HG02610 (cell line): ENCODE measurements around the gene ART3.
"Not testable (repeated sequence)": the region's sequence is repeated elsewhere in the genome, so short reads cannot be mapped to it uniquely, and the experiment has no call there.

Experiments
- ATAC-seq: cut with Tn5 transposase; IDR thresholded peaks from one replicate; pipeline ENCODE4 v1.9.1; 2021; ENCODE audit warnings: mild to moderate bottlenecking, moderate library complexity; ENCODE audit not compliant: unreplicated experiment

ART3 gene, protein sequence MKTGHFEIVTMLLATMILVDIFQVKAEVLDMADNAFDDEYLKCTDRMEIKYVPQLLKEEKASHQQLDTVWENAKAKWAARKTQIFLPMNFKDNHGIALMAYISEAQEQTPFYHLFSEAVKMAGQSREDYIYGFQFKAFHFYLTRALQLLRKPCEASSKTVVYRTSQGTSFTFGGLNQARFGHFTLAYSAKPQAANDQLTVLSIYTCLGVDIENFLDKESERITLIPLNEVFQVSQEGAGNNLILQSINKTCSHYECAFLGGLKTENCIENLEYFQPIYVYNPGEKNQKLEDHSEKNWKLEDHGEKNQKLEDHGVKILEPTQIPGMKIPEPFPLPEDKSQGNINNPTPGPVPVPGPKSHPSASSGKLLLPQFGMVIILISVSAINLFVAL

GRCh38 chr4:76074468-76074867, at the start of gene ART3:
Gene ART3 (plus strand): TSS chr4:76074709. CDS start chr4:76075890, 1,181 bp downstream.
- no peak for ATAC-seq

GRCh38 chr4:76028350-76028765, 46.2 kb upstream of the ART3 start:
- no peak for ATAC-seq

- no peak for ATAC-seq
Observed at GRCh38 chr4:76029300-76029699, 45.2 kb upstream of the ART3 start.

- ATAC-seq = no peak
Observed at GRCh38 chr4:76035141-76035540, 39.4 kb upstream of the ART3 start.

DNA sequence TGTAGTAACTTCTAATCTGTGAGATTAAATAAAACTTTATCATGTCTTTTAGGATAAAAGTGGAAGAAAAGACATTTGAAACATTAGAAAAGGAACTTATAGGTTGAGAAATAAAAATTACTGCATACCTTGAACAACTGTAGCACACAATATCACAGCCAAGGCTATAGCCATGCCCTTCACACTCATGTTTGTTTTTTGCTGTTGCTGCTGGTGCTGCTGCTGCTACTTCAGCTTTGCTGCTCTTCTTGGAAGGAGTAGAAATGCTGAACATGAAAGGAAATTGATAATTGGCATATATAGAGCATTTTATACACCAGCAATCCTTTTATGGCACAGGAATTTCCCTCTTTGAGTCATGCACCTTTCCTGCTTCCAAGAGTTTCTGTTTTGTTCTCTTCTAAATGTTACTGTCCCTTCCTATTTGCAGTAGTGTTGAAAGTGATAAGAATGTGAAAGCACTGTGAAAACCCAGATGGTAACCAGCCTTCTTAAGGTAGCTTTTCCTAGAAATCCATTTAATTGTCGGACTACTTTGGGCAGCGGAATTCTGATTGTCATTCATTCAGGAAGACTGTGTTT, 38.6 kb upstream of the ART3 start, which contains the start of gene CXCL11:
Gene CXCL11, minus strand, starts transcription at position 272 of the 582 bp plus-strand sequence. Its CDS starts 83 bp downstream, at position 189.
- ATAC-seq = no peak

- ATAC-seq = no peak
Observed at GRCh38 chr4:76036855-76037254, 37.7 kb upstream of the ART3 start.

DNA sequence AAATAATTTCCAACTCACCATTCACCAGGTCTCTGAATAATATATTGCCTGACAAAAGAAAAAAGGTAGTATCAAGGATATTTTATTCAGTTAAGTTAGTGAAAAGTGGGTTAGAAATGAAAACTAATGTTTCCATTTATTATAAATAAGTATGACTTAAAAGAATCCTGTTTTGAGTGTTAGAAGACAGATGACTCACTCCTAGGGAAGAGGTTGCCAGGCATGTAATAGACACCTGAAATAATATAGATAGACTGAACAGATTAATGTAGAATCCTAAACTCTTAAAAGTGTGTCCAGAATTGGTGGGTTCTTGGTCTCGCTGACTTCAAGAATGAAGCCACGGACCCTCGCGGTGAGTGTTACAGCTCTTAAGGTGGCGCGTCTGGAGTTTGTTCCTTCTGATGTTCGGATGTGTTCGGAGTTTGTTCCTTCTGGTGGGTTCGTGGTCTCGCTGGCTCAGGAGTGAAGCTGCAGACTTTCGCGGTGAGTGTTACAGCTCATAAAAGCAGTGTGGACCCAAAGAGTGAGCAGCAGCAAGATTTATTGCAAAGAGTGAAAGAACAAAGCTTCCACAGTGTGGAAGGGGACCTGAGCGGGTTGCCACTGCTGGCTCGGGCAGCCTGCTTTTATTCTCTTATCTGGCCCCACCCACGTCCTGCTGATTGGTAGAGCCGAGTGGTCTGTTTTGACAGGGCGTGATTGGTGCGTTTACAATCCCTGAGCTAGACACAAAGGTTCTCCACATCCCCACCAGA, 32.1 kb upstream of the ART3 start:
- not testable (repeated sequence) for ATAC-seq

- not testable (repeated sequence) for ATAC-seq
Observed at GRCh38 chr4:76043306-76043705, 31.2 kb upstream of the ART3 start.

DNA sequence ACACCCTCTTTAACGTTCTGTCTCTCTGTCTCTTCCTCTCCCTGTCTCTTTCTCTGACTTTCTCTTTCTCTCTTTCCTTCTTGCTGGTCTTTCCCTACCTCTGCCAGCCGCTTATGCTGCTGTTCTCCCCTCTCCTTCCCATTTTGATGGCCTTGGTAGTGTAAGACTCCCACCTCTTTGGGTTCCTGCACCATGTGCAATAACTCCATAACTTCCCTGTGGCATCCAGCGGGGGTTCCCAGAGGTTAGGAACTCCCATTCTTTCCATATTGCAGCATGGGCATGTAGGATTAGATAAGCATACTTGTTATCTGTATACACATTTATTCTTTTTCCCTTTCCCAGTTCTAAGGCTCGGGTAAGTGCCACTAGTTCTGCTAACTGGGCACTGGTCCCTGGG, 29.8 kb upstream of the ART3 start:
- not testable (repeated sequence) for ATAC-seq

DNA sequence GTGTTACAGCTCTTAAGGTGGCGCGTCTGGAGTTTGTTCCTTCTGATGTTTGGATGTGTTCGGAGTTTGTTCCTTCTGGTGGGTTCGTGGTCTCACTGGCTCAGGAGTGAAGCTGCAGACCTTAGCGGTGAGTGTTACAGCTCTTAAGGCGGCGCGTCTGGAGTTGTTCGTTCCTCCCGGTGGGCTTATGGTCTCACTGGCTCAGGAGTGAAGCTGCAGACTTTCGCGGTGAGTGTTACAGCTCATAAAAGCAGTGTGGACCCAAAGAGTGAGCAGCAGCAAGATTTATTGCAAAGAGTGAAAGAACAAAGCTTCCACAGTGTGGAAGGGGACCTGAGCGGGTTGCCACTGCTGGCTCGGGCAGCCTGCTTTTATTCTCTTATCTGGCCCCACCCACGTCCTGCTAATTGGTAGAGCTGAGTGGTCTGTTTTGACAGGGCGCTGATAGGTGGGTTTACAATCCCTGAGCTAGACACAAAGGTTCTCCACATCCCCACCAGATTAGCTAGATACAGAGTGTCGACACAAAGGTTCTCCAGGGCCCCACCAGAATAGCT, 24.6 kb upstream of the ART3 start:
- not testable (repeated sequence) for ATAC-seq

DNA sequence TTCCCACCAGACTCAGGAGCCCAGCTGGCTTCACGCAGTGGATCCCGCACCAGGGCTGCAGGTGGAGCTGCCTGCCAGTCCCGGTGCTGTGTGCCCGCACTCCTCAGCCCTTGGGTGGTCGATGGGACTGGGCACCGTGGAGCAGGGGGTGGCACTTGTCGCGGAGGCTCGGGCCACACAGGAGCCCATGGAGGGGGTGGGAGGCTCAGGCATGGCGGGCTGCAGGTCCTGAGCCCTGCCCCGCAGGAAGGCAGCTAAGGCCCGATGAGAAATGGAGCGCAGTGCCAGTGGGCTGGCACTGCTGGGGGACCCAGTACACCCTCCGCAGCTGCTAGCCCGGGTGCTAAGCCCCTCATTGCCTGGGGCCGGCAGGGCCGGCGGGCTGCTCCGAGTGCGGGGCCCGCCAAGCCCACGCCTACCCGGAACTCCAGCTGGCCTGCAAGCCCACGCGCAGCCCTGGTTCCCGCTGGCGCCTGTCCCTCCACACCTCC, 23.9 kb upstream of the ART3 start:
- ATAC-seq = not testable (repeated sequence)

- ATAC-seq = no peak
Observed at GRCh38 chr4:76053730-76054129, 20.8 kb upstream of the ART3 start.

DNA sequence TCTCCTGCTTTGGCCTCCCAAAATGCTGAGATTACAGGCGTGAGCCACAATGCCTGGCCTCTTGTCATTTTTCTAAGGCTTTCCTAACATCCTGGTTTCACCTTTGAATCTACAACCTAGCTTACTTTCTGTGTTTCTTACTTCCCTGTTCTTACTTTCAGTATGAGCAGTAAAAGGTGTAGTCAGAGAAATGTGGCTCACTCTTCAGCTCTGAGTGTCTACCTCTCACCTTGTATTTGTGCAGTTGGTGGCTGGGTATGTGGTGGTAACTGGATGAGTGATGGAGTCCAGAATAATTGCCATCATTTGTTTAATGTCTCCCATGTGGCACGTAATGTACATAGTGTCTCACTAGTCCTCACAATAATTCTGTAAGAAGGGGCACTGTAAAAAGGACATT, 19.5 kb upstream of the ART3 start:
- ATAC-seq = peak; percentile 95

GRCh38 chr4:76055421-76055820, 19.1 kb upstream of the ART3 start:
- no peak for ATAC-seq

GRCh38 chr4:76058302-76058701, 16.2 kb upstream of the ART3 start:
- ATAC-seq = peak; percentile 71

- no peak for ATAC-seq
Observed at GRCh38 chr4:76058888-76059426, 15.6 kb upstream of the ART3 start.

DNA sequence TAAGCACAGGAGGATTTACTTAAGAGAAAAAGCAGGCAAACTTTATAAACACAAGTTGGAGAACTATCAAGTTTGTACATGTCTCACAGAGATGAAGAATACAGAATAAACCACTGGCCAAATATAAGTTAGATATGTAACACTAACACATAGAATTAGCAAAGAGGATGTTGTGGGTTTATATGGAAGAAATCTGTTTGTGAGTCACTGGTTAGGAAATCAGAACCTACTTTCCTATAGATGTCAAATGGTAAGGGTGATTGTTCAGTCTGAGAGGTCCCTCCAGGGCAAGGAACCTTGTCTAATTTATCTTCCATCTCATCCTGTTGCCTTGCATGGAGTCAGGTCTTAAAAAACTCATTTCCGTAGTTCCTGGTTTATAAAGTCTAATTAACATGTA, 14.8 kb upstream of the ART3 start:
- no peak for ATAC-seq

DNA sequence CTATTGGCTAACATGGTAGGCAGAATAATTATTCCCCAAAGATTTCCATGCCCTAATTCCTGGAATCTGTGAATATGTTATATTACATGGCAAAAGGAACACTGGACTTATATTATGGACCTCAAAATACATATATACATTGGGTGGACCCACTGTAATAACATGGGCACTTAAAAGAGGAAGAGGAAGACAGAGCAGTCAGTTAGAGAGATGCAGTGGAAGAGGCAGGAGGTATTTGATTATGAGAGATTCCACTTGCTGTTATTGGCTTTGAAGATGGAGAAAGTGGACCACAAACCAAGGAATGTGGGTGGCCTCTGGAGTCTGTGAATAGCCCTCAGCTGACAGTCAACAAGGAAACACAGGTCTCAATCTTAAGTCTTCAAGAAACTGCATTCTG, 14.0 kb upstream of the ART3 start:
- ATAC-seq = no peak

- ATAC-seq = no peak
Observed at GRCh38 chr4:76061421-76061820, 13.1 kb upstream of the ART3 start.

GRCh38 chr4:76061982-76062381, 12.5 kb upstream of the ART3 start:
- peak; percentile 51 for ATAC-seq

- no peak for ATAC-seq
Observed at GRCh38 chr4:76066546-76066945, 8.0 kb upstream of the ART3 start.
